Ishikawa (cell line): ENCODE data around the gene GABPB2.
A peak's percentile ranks its signal among the peaks of the same experiment; 100 is the strongest.

ENCODE experiments used
- CEBPB ChIP-seq: IDR thresholded peaks from 2 replicates; pipeline ENCODE4 v1.6.1; 2012
- CREB1 ChIP-seq: IDR thresholded peaks from 2 replicates; pipeline ENCODE4 v1.6.1; 2012; ENCODE audit warnings: low read depth
- EGR1 ChIP-seq: IDR thresholded peaks from 2 replicates; pipeline ENCODE4 v1.6.1; 2012
- EP300 ChIP-seq: IDR thresholded peaks from 2 replicates; pipeline ENCODE4 v1.6.1; 2012; ENCODE audit warnings: borderline replicate concordance
- FOXM1 ChIP-seq: IDR thresholded peaks from 2 replicates; pipeline ENCODE4 v1.6.1; 2012; ENCODE audit warnings: low read depth, borderline replicate concordance
- MAX ChIP-seq: IDR thresholded peaks from 2 replicates; pipeline ENCODE4 v1.6.1; 2012
- NFIC ChIP-seq: IDR thresholded peaks from 2 replicates; pipeline ENCODE4 v1.6.1; 2012
- RAD21 ChIP-seq: IDR thresholded peaks from 2 replicates; pipeline ENCODE4 v1.6.1; 2012; ENCODE audit warnings: low read depth
- REST ChIP-seq: IDR thresholded peaks from 2 replicates; pipeline ENCODE4 v1.6.1; 2012; ENCODE audit warnings: low read depth, mild to moderate bottlenecking
- TAF1 ChIP-seq: IDR thresholded peaks from 2 replicates; pipeline ENCODE4 v1.6.1; 2012; ENCODE audit warnings: low read depth, mild to moderate bottlenecking
- TCF12 ChIP-seq: IDR thresholded peaks from 2 replicates; pipeline ENCODE4 v1.6.1; 2012; ENCODE audit warnings: low read depth
- TEAD4 ChIP-seq: IDR thresholded peaks from 2 replicates; pipeline ENCODE4 v1.6.1; 2012
- USF1 ChIP-seq: IDR thresholded peaks from 2 replicates; pipeline ENCODE4 v1.6.1; 2012
- YY1 ChIP-seq: IDR thresholded peaks from 2 replicates; pipeline ENCODE4 v1.6.1; 2012; ENCODE audit warnings: low read depth
- ZBTB7A ChIP-seq: IDR thresholded peaks from 2 replicates; pipeline ENCODE4 v1.6.1; 2012; ENCODE audit warnings: low read depth

The GABPB2 gene

GRCh38 chr1:151035167-151035566 is 35.4 kb upstream of the GABPB2 start:
- TF ChIP-seq NFIC, result no peak
- TF ChIP-seq REST, result no peak
- TF ChIP-seq TEAD4, result no peak
- TF ChIP-seq YY1, result no peak
- TF ChIP-seq EGR1, result no peak

- TF ChIP-seq RAD21 (no peak), TCF12 (0 out of 2 replicates have a peak, but pooled peaks have one; percentile 23), EP300 (no peak), CEBPB (no peak), TEAD4 (no peak), MAX (no peak), TAF1 (no peak), YY1 (no peak), USF1 (no peak), ZBTB7A (no peak), FOXM1 (no peak), CREB1 (no peak), NFIC (no peak), EGR1 (peak; percentile 39; the same call in 1 of the 2 replicates)
These were observed 34.2 kb upstream of the GABPB2 start, which contains the start of gene BNIPL for GRCh38 chr1:151036356-151036755. Gene BNIPL, plus strand, starts transcription at chr1:151036586. Its CDS starts 140 bp downstream, at chr1:151036726.

GRCh38 chr1:151037032-151037431 is 33.5 kb upstream of the GABPB2 start:
- no peak for TF ChIP-seq CREB1
- no peak for TF ChIP-seq REST
- TF ChIP-seq NFIC, result no peak
- TF ChIP-seq CEBPB, result no peak
- TF ChIP-seq FOXM1, result no peak
- TF ChIP-seq TEAD4, result no peak
- no peak for TF ChIP-seq RAD21
- TF ChIP-seq USF1, result no peak
- TF ChIP-seq YY1, result no peak
- TF ChIP-seq EP300, result no peak
- TF ChIP-seq MAX, result no peak
- no peak for TF ChIP-seq TCF12
- TF ChIP-seq ZBTB7A, result no peak
- TF ChIP-seq EGR1, result no peak
- no peak for TF ChIP-seq TAF1

- TF ChIP-seq EGR1, result no peak
- no peak for TF ChIP-seq NFIC
- TF ChIP-seq MAX, result no peak
- TF ChIP-seq TAF1, result no peak
These were observed 31.0 kb upstream of the GABPB2 start for GRCh38 chr1:151039521-151039920.

GRCh38 chr1:151043163-151043562 is 27.4 kb upstream of the GABPB2 start:
- TF ChIP-seq TAF1 (no peak), RAD21 (no peak), EP300 (no peak), ZBTB7A (no peak), CREB1 (no peak), YY1 (no peak), FOXM1 (no peak), NFIC (no peak), REST (no peak), MAX (no peak), TCF12 (no peak), CEBPB (no peak), EGR1 (no peak)
